PC-9 (cell line): ENCODE results near the gene KRT33B. TPM values are rescaled to one million over a fixed set of nuclear protein-coding genes. Genes with fewer than 3 reads are reported as not detected.

Experiments
- BruUV-seq: library from RNA; stranded (reverse); fragments of 400-500 nt; replicated peaks from 2 replicates; lab custom pipeline; 2021; lab: Mats Ljungman, UMichigan
- CTCF ChIA-PET: fragments of 300-600 bp; sonication (Branson Sonifier 250); formaldehyde crosslinking; loops from one replicate; lab custom pipeline; 2022; ENCODE audit warnings: antibody characterized with exemption; lab: Charles Lee
- POLR2A ChIA-PET: fragments of 300-600 bp; sonication (Branson Sonifier 250); formaldehyde crosslinking; loops from one replicate; lab custom pipeline; 2022; ENCODE audit warnings: antibody characterized with exemption; ENCODE audit not compliant: unreplicated experiment; lab: Charles Lee
- DNase-seq, 2 experiments: peaks; one replicate each; pipeline versions ENCODE4 v3.0.0 to v3.0.0-alpha.2; 2015 to 2022; ENCODE audit warnings: mixed read lengths in 1 of 2
- H2AFZ ChIP-seq: fragments of 200-600 bp; sonication (generic); 2 replicates; pipeline ENCODE4 v1.8.1; 2017; ENCODE audit warnings: antibody characterized with exemption
- H3F3A ChIP-seq: fragments of 200-600 bp; sonication (generic); 2 replicates; pipeline ENCODE4 v1.8.1; 2017; ENCODE audit warnings: antibody characterized with exemption, mild to moderate bottlenecking, low read depth; ENCODE audit not compliant: insufficient read depth
- H3K27ac ChIP-seq: fragments of 200-600 bp; sonication (generic); 2 replicates; pipeline ENCODE4 v1.6.1; 2016; ENCODE audit warnings: mixed run types
- H3K27me3 ChIP-seq: fragments of 200-600 bp; sonication (generic); 2 replicates; pipeline ENCODE4 v1.6.1; 2016; ENCODE audit warnings: low read depth, mixed run types; ENCODE audit not compliant: insufficient read depth
- H3K36me3 ChIP-seq: fragments of 200-600 bp; sonication (generic); 2 replicates; pipeline ENCODE4 v1.6.1; 2016; ENCODE audit warnings: low read depth, mixed run types
- H3K4me1 ChIP-seq: fragments of 200-600 bp; sonication (generic); replicated peaks from 2 replicates; pipeline ENCODE4 v1.6.1; 2016; ENCODE audit warnings: mixed run types; ENCODE audit not compliant: insufficient read depth
- H3K4me2 ChIP-seq: fragments of 200-600 bp; sonication (generic); 2 replicates; pipeline ENCODE4 v1.6.1; 2017; ENCODE audit warnings: mixed run types
- H3K4me3 ChIP-seq: fragments of 200-600 bp; sonication (generic); 2 replicates; pipeline ENCODE4 v1.6.1; 2016; ENCODE audit warnings: mixed run types
- H3K79me2 ChIP-seq: fragments of 200-600 bp; sonication (generic); 2 replicates; pipeline ENCODE4 v1.6.1; 2017; ENCODE audit warnings: low read depth, mixed run types
- H3K9me2 ChIP-seq: fragments of 200-600 bp; sonication (generic); 2 replicates; pipeline ENCODE4 v1.8.1; 2017; ENCODE audit warnings: mild to moderate bottlenecking; ENCODE audit not compliant: insufficient read depth
- H3K9me3 ChIP-seq: fragments of 200-600 bp; sonication (generic); 2 replicates; pipeline ENCODE4 v1.8.1; 2016; ENCODE audit warnings: low read depth; ENCODE audit not compliant: insufficient read depth
- H4K20me1 ChIP-seq: fragments of 200-600 bp; sonication (generic); 2 replicates; pipeline ENCODE4 v1.8.1; 2017; ENCODE audit not compliant: insufficient read depth
- CTCF ChIP-seq: fragments of 200-600 bp; sonication (generic); conservative IDR thresholded peaks from 2 replicates; pipeline ENCODE4 v1.6.1; 2017; ENCODE audit warnings: mixed run types, antibody characterized with exemption, mild to moderate bottlenecking, moderate library complexity
- EZH2 ChIP-seq: fragments of 200-600 bp; sonication (generic); IDR thresholded peaks from 2 replicates; pipeline ENCODE4 v1.8.0; 2017; ENCODE audit warnings: antibody characterized with exemption, low read depth
- intact Hi-C: fragments of 100-400 bp; cut with micrococcal nuclease; formaldehyde crosslinking; loops from one replicate; pipeline ENCODE4 v1.10.0; 2022; ENCODE audit not compliant: unreplicated experiment
- total RNA-seq: library from RNA; stranded (reverse); gene quantifications from 2 replicates; pipeline ENCODE4 v1.2.3, GENCODE V29; 2021

Gene KRT33B
- total RNA-seq, 1 experiment from 2014 or later, result not detected

GRCh38 chr17:41404024-41404671 is 34.5 kb upstream of the KRT33B start:
- ChIA-PET CTCF (interaction anchor here (0.6 to 2.6 kb wide), 4 partner anchors 14 to 152 kb away, joined by 7 to 14 read pairs (median 8); no protein-coding TSS in a partner anchor), POLR2A (interaction anchor here (0.6 to 1.6 kb wide), 4 partner anchors 12 to 89 kb away, joined by 3 to 9 read pairs (median 4); partner anchors contain the start of gene KRT34)
- Histone ChIP-seq H3K4me2 (peak overlapping the region; percentile 58), H3K4me3 (no peak overlapping the region), H3F3A (peaks cover 32% of the 10 kb centered on the region), H3K27me3 (no peaks in the 10 kb centered on the region), H4K20me1 (no peaks in the 10 kb centered on the region), H2AFZ (no peak overlapping the region), H3K36me3 (no peaks in the 10 kb centered on the region), H3K4me1 (peaks cover 48% of the 10 kb centered on the region), H3K9me3 (no peaks in the 10 kb centered on the region), H3K27ac (peak overlapping the region; percentile 89), H3K9me2 (no peaks in the 10 kb centered on the region), H3K79me2 (no peaks in the 10 kb centered on the region)
- TF ChIP-seq EZH2 (no peak), CTCF (no peak)
- DNase-seq, result peak; percentile 66 to 97
- BruUV-seq, result TSS peak; percentile 86
- intact Hi-C loops, result loop anchor here (5.0 kb wide), 3 partner anchors 67 to 497 kb away; no protein-coding TSS in a partner anchor

GRCh38 chr17:41403404-41404023 is 33.9 kb upstream of the KRT33B start:
- CTCF ChIA-PET, result interaction anchor here (0.6 to 2.6 kb wide), 4 partner anchors 14 to 535 kb away, joined by 3 to 14 read pairs (median 8); no protein-coding TSS in a partner anchor
- H3K9me3 ChIP-seq, result no peaks in the 10 kb centered on the region
- TF ChIP-seq CTCF, result no peak
- no peak for TF ChIP-seq EZH2
- H3F3A ChIP-seq, result peaks cover 32% of the 10 kb centered on the region
- H3K9me2 ChIP-seq, result no peaks in the 10 kb centered on the region
- POLR2A ChIA-PET, result interaction anchor here (0.6 to 1.6 kb wide), 4 partner anchors 13 to 709 kb away, joined by 3 to 9 read pairs (median 3); no protein-coding TSS in a partner anchor
- peak overlapping the region; percentile 89 for H3K27ac ChIP-seq
- peaks cover 48% of the 10 kb centered on the region for H3K4me1 ChIP-seq
- BruUV-seq, result no TSS peak
- no peaks in the 10 kb centered on the region for H4K20me1 ChIP-seq
- H3K36me3 ChIP-seq, result no peaks in the 10 kb centered on the region
- intact Hi-C loops, result loop anchor here (5.0 kb wide), 3 partner anchors 66 to 496 kb away; no protein-coding TSS in a partner anchor
- H3K4me2 ChIP-seq, result peak overlapping the region; percentile 11
- no peaks in the 10 kb centered on the region for H3K79me2 ChIP-seq
- no peaks in the 10 kb centered on the region for H3K27me3 ChIP-seq
- no peak for DNase-seq
- no peak overlapping the region for H3K4me3 ChIP-seq
- H2AFZ ChIP-seq, result no peak overlapping the region

- Histone ChIP-seq H3K27me3 (no peaks in the 10 kb centered on the region), H4K20me1 (no peaks in the 10 kb centered on the region), H3K9me3 (no peaks in the 10 kb centered on the region), H3K4me1 (peaks cover 48% of the 10 kb centered on the region), H3K36me3 (no peaks in the 10 kb centered on the region), H3K4me2 (no peak overlapping the region), H3K79me2 (no peaks in the 10 kb centered on the region), H3K4me3 (no peak overlapping the region), H3K9me2 (no peaks in the 10 kb centered on the region), H3K27ac (no peak overlapping the region), H2AFZ (no peak overlapping the region), H3F3A (peaks cover 32% of the 10 kb centered on the region)
- DNase-seq, result no peak
- BruUV-seq, result no TSS peak
- intact Hi-C loops, result loop anchor here (5.0 kb wide), 3 partner anchors 65 to 495 kb away; no protein-coding TSS in a partner anchor
- POLR2A ChIA-PET, result no interaction called here
- CTCF ChIA-PET, result no interaction called here
- TF ChIP-seq EZH2 (no peak), CTCF (no peak)
These were observed 32.5 kb upstream of the KRT33B start for GRCh38 chr17:41402161-41402560.
